HepG2 (cell line): Measurements from ENCODE around the gene ACAD11. TPM values are rescaled to one million over a fixed set of nuclear protein-coding genes. Genes with fewer than 3 reads are reported as not detected.

ENCODE experiments used
- NAIF1 ChIP-seq: sonication (generic); formaldehyde crosslinking; IDR thresholded peaks from 2 replicates; pipeline ENCODE4 v1.5.0; 2020; ENCODE audit warnings: mild to moderate bottlenecking, missing genetic modification reagents, borderline replicate concordance
- TGIF2 ChIP-seq: IDR thresholded peaks from 2 replicates; pipeline ENCODE4 v1.6.1; 2016; ENCODE audit warnings: control low read depth, missing compliant biosample characterization
- THAP9 ChIP-seq: sonication (generic); formaldehyde crosslinking; IDR thresholded peaks from 2 replicates; pipeline ENCODE4; 2020; ENCODE audit warnings: missing genetic modification reagents, mild to moderate bottlenecking, borderline replicate concordance
- ZBTB49 ChIP-seq: sonication (generic); formaldehyde crosslinking; IDR thresholded peaks from 2 replicates; pipeline ENCODE4 v1.4.0; 2020; ENCODE audit warnings: missing genetic modification reagents, borderline replicate concordance
- ZNF660 ChIP-seq: sonication (generic); formaldehyde crosslinking; IDR thresholded peaks from 2 replicates; pipeline ENCODE4 v1.5.1; 2020; ENCODE audit warnings: mild to moderate bottlenecking, low read depth, missing genetic modification reagents, borderline replicate concordance
- polyA plus RNA-seq, 8 experiments: library from polyadenylated mRNA; depleted of rRNA in 3 of 8; stranded (reverse) in 7 of 8; unstranded in 1 of 8; fragments of >200 nt; fragmentation: Illumina TruSeq in 4 of 8; extraction: Trizol in 4 of 8; gene quantifications; 2 replicates each; pipeline versions ENCODE4 v1.2.1 to v1.2.3, GENCODE V29; 2011 to 2016; ENCODE audit warnings: low read depth in 4 of 8, missing spikeins in 1 of 8, mixed read lengths in 1 of 8; ENCODE audit not compliant: insufficient read depth in 1 of 8
- total RNA-seq, 5 experiments: library from RNA; depleted of rRNA; stranded (reverse); fragments of >200 nt; fragmentation: Illumina TruSeq; extraction: Trizol; gene quantifications; 2 replicates each; pipeline ENCODE4 v1.2.3, GENCODE V29; 2016; ENCODE audit warnings: low read depth in 1 of 5
- TF ChIP-seq, protein P1 (sequence below): sonication (generic); formaldehyde crosslinking; IDR thresholded peaks from 2 replicates; pipeline ENCODE4 v1.4.0; 2020; ENCODE audit warnings: missing genetic modification reagents, borderline replicate concordance

The ACAD11 gene
- total and polyA plus RNA-seq, 2 of the 13 experiments (the other 11 are each of a cell fraction or from before 2014, with no cell fraction given): 30.6 to 56.9 TPM

GRCh38 chr3:132545471-132545870, 114.1 kb downstream of the ACAD11 start (continued):
- no peak for TF ChIP-seq NAIF1 (CRISPR knock-in tag)
- TF ChIP-seq ZNF660 (CRISPR knock-in tag): no peak
- TF ChIP-seq TGIF2 (CRISPR knock-in tag): no peak
- TF ChIP-seq ZBTB49 (CRISPR knock-in tag): no peak
- no peak for TF ChIP-seq THAP9 (CRISPR knock-in tag)
- TF ChIP-seq, protein P1, sequence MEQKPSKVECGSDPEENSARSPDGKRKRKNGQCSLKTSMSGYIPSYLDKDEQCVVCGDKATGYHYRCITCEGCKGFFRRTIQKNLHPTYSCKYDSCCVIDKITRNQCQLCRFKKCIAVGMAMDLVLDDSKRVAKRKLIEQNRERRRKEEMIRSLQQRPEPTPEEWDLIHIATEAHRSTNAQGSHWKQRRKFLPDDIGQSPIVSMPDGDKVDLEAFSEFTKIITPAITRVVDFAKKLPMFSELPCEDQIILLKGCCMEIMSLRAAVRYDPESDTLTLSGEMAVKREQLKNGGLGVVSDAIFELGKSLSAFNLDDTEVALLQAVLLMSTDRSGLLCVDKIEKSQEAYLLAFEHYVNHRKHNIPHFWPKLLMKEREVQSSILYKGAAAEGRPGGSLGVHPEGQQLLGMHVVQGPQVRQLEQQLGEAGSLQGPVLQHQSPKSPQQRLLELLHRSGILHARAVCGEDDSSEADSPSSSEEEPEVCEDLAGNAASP (CRISPR knock-in tag): no peak
- TF ChIP-seq, all 625 proteins: peak for 0
